Measurements from ENCODE around the gene CHST6.

Gene CHST6

GRCh38 chr16:75529056-75529905 lies 34.0 kb upstream of the CHST6 start:
- TF ChIP-seq EZH2 (IDR thresholded peaks at IDR 0.05; ENCODE audit: borderline replicate concordance, low read depth, low read length, severe bottlenecking) (no peak), CTCF (IDR thresholded peaks at IDR 0.05; ENCODE audit: borderline replicate concordance, extremely low read depth, low read length, poor library complexity, severe bottlenecking) (no peak)
- no peaks in the 10 kb centered on the region for H3K9me3 ChIP-seq (ENCODE audit: insufficient read depth, low read length, severe bottlenecking)
- no peaks in the 10 kb centered on the region for H3K79me2 ChIP-seq (ENCODE audit: insufficient read depth, low read length)
- H3K36me3 ChIP-seq (ENCODE audit: insufficient read depth, low read length), result no peaks in the 10 kb centered on the region
- H2AFZ ChIP-seq (ENCODE audit: low read depth, low read length), result no peak overlapping the region
- H4K20me1 ChIP-seq (ENCODE audit: insufficient read depth, low read length), result no peaks in the 10 kb centered on the region
- ATAC-seq (ENCODE audit: insufficient read depth, low read depth) (no peak), DNase-seq (no peak)
- H3K9ac ChIP-seq (ENCODE audit: low read depth, low read length), result no peak overlapping the region
- no peak overlapping the region for H3K4me2 ChIP-seq (ENCODE audit: insufficient read depth, low read length)
- no peak overlapping the region for H3K27ac ChIP-seq (ENCODE audit: low read length)
- no peaks in the 10 kb centered on the region for H3K4me1 ChIP-seq (ENCODE audit: insufficient read depth, low read length)
- H3K4me3 ChIP-seq (ENCODE audit: low read depth in 1 of 2, low read length in 2 of 2), result no peak overlapping the region
- H3K27me3 ChIP-seq (ENCODE audit: insufficient read depth, low read length, poor library complexity), result no peaks in the 10 kb centered on the region

- no peak overlapping the region for H2AFZ ChIP-seq (ENCODE audit: low read depth, low read length)
- no peaks in the 10 kb centered on the region for H3K9me3 ChIP-seq (ENCODE audit: insufficient read depth, low read length, severe bottlenecking)
- H3K79me2 ChIP-seq (ENCODE audit: insufficient read depth, low read length), result no peaks in the 10 kb centered on the region
- no peak for TF ChIP-seq CTCF (IDR thresholded peaks at IDR 0.05; ENCODE audit: borderline replicate concordance, extremely low read depth, low read length, poor library complexity, severe bottlenecking)
- no peak for TF ChIP-seq EZH2 (IDR thresholded peaks at IDR 0.05; ENCODE audit: borderline replicate concordance, low read depth, low read length, severe bottlenecking)
- no peak overlapping the region for H3K4me2 ChIP-seq (ENCODE audit: insufficient read depth, low read length)
- H3K9ac ChIP-seq (ENCODE audit: low read depth, low read length), result no peak overlapping the region
- no peaks in the 10 kb centered on the region for H3K27me3 ChIP-seq (ENCODE audit: insufficient read depth, low read length, poor library complexity)
- H3K36me3 ChIP-seq (ENCODE audit: insufficient read depth, low read length), result no peaks in the 10 kb centered on the region
- H3K27ac ChIP-seq (ENCODE audit: low read length), result no peak overlapping the region
- no peak overlapping the region for H3K4me3 ChIP-seq (ENCODE audit: low read depth in 1 of 2, low read length in 2 of 2)
- no peak for ATAC-seq (ENCODE audit: insufficient read depth, low read depth)
- no peak for DNase-seq
- H3K4me1 ChIP-seq (ENCODE audit: insufficient read depth, low read length), result no peaks in the 10 kb centered on the region
- no peaks in the 10 kb centered on the region for H4K20me1 ChIP-seq (ENCODE audit: insufficient read depth, low read length)
Measured at GRCh38 chr16:75527825-75528299, 32.6 kb upstream of the CHST6 start.

GRCh38 chr16:75526032-75526790 lies 31.0 kb upstream of the CHST6 start:
- no peak for ATAC-seq (ENCODE audit: insufficient read depth, low read depth)
- no peak overlapping the region for H2AFZ ChIP-seq (ENCODE audit: low read depth, low read length)
- no peak overlapping the region for H3K4me3 ChIP-seq (ENCODE audit: low read depth in 1 of 2, low read length in 2 of 2)
- H3K27ac ChIP-seq (ENCODE audit: low read length), result no peak overlapping the region
- H3K4me2 ChIP-seq (ENCODE audit: insufficient read depth, low read length), result no peak overlapping the region
- H3K9ac ChIP-seq (ENCODE audit: low read depth, low read length), result no peak overlapping the region
- no peak for DNase-seq
- no peaks in the 10 kb centered on the region for H4K20me1 ChIP-seq (ENCODE audit: insufficient read depth, low read length)
- no peaks in the 10 kb centered on the region for H3K36me3 ChIP-seq (ENCODE audit: insufficient read depth, low read length)
- no peaks in the 10 kb centered on the region for H3K9me3 ChIP-seq (ENCODE audit: insufficient read depth, low read length, severe bottlenecking)
- H3K79me2 ChIP-seq (ENCODE audit: insufficient read depth, low read length), result no peaks in the 10 kb centered on the region
- TF ChIP-seq CTCF (IDR thresholded peaks at IDR 0.05; ENCODE audit: borderline replicate concordance, extremely low read depth, low read length, poor library complexity, severe bottlenecking), result no peak
- no peak for TF ChIP-seq EZH2 (IDR thresholded peaks at IDR 0.05; ENCODE audit: borderline replicate concordance, low read depth, low read length, severe bottlenecking)
- H3K27me3 ChIP-seq (ENCODE audit: insufficient read depth, low read length, poor library complexity), result no peaks in the 10 kb centered on the region
- H3K4me1 ChIP-seq (ENCODE audit: insufficient read depth, low read length), result no peaks in the 10 kb centered on the region

Data from DND-41 (cell line).